ENCODE measurements around the gene TARDBP.
"Not testable (repeated sequence)": the region's sequence is repeated elsewhere in the genome, so short reads cannot be mapped to it uniquely, and the experiment has no call there.

Gene TARDBP

GRCh38 chr1:10992864-10993263 is 19.6 kb upstream of the TARDBP start:
- DNase-seq (ENCODE audit: low read depth in 2 of 2), result no peak

GRCh38 chr1:10996100-10996499 is 16.4 kb upstream of the TARDBP start:
- DNase-seq (ENCODE audit: low read depth in 2 of 2), result no peak

GRCh38 chr1:11000526-11000925 is 11.9 kb upstream of the TARDBP start:
- DNase-seq (ENCODE audit: low read depth in 2 of 2), result no peak

GRCh38 chr1:11013160-11013531 is 692 bp downstream of the TARDBP start:
- no peak for DNase-seq (ENCODE audit: low read depth in 2 of 2)

GRCh38 chr1:11019358-11019757 is 6.9 kb downstream of the TARDBP start:
- not testable (repeated sequence) for DNase-seq (ENCODE audit: low read depth in 2 of 2)

- no peak for DNase-seq (ENCODE audit: low read depth in 2 of 2)
These were observed 7.5 kb downstream of the TARDBP start for GRCh38 chr1:11019971-11020370.

- no peak for DNase-seq (ENCODE audit: low read depth in 2 of 2)
These were observed 10.7 kb downstream of the TARDBP start for GRCh38 chr1:11023201-11023600.

GRCh38 chr1:11024154-11024873 is 11.9 kb downstream of the TARDBP start:
- DNase-seq (ENCODE audit: low read depth in 2 of 2), result no peak

GRCh38 chr1:11024874-11025203 is 12.4 kb downstream of the TARDBP start:
- no peak for DNase-seq (ENCODE audit: low read depth in 2 of 2)

- no peak for DNase-seq (ENCODE audit: low read depth in 2 of 2)
These were observed 13.2 kb downstream of the TARDBP start for GRCh38 chr1:11025618-11026017.

GRCh38 chr1:11026052-11026451 is 13.6 kb downstream of the TARDBP start:
- no peak for DNase-seq (ENCODE audit: low read depth in 2 of 2)

- no peak for DNase-seq (ENCODE audit: low read depth in 2 of 2)
These were observed 14.4 kb downstream of the TARDBP start for GRCh38 chr1:11026903-11027302.

- no peak for DNase-seq (ENCODE audit: low read depth in 2 of 2)
These were observed 14.9 kb downstream of the TARDBP start for GRCh38 chr1:11027316-11027715.

GRCh38 chr1:11028018-11028417 is 15.6 kb downstream of the TARDBP start:
- DNase-seq (ENCODE audit: low read depth in 2 of 2), result no peak

- no peak for DNase-seq (ENCODE audit: low read depth in 2 of 2)
These were observed 18.4 kb downstream of the TARDBP start for GRCh38 chr1:11030865-11031264.

- DNase-seq (ENCODE audit: low read depth in 2 of 2), result no peak
These were observed 19.3 kb downstream of the TARDBP start for GRCh38 chr1:11031624-11032262.

- not testable (repeated sequence) for DNase-seq (ENCODE audit: low read depth in 2 of 2)
These were observed 24.7 kb downstream of the TARDBP start for GRCh38 chr1:11037019-11037739.

- peak; percentile 75 to 89 for DNase-seq (ENCODE audit: low read depth in 2 of 2)
These were observed 25.3 kb downstream of the TARDBP start for GRCh38 chr1:11037740-11038182.

GRCh38 chr1:11039351-11040104 is 27.1 kb downstream of the TARDBP start:
- no peak for DNase-seq (ENCODE audit: low read depth in 2 of 2)

GRCh38 chr1:11040105-11040429 is 27.6 kb downstream of the TARDBP start:
- DNase-seq (ENCODE audit: low read depth in 2 of 2), result not testable (repeated sequence)

- no peak for DNase-seq (ENCODE audit: low read depth in 2 of 2)
These were observed 28.6 kb downstream of the TARDBP start for GRCh38 chr1:11041048-11041447.

GRCh38 chr1:11042065-11042464 is 29.6 kb downstream of the TARDBP start:
- DNase-seq (ENCODE audit: low read depth in 2 of 2), result no peak

Measured in stimulated activated CD4-positive, alpha-beta T cell treated with anti-CD3 and anti-CD28 coated beads, Interleukin-12 subunit alpha, Interleukin-12 subunit beta, amount 100 ng/mL, for 24 hours (primary cell).